HEK293 (cell line): ENCODE results near the gene VAPA.

Experiments used
- CTCF ChIA-PET: fragments of 350-600 bp; formaldehyde crosslinking; extraction: SDS; loops from one replicate; lab custom pipeline; 2021; ENCODE audit warnings: antibody characterized with exemption; lab: Yijun Ruan, JAX
- POLR2A ChIA-PET: fragments of 300-600 bp; formaldehyde crosslinking; extraction: SDS; loops from one replicate; lab custom pipeline; 2020; ENCODE audit warnings: antibody characterized with exemption, inconsistent platforms; lab: Yijun Ruan, JAX
- H3K27ac ChIP-seq: fragments of 200-500 bp; sonication (Bioruptor generic); 2 replicates; pipeline ENCODE4 v1.5.1; 2014; ENCODE audit warnings: low read depth, low read length, control low read depth, inconsistent platforms; ENCODE audit errors: extremely low read depth
- H3K36me3 ChIP-seq, 2 experiments: fragments of 200-500 bp in 1 of 2; sonication (Bioruptor generic) in 1 of 2; 1 replicate in 1 of 2; 2 replicates in 1 of 2; pipeline ENCODE4 v1.5.1; 2014 to 2017; ENCODE audit warnings: inconsistent platforms in 2 of 2, low read length in 2 of 2; ENCODE audit not compliant: control insufficient read depth in 2 of 2, insufficient read depth in 1 of 2
- H3K4me1 ChIP-seq: fragments of 200-500 bp; sonication (Bioruptor generic); 2 replicates; pipeline ENCODE4 v1.5.1; 2014; ENCODE audit warnings: mild to moderate bottlenecking, low read length, inconsistent platforms; ENCODE audit not compliant: control insufficient read depth, insufficient read depth
- H3K4me3 ChIP-seq: 2 replicates; pipeline ENCODE4 v1.5.1; 2011; ENCODE audit warnings: low read depth, mild to moderate bottlenecking, control low read depth, low read length, moderate library complexity
- H3K9me3 ChIP-seq: fragments of 200-500 bp; sonication (Bioruptor generic); 2 replicates; pipeline ENCODE4 v1.5.1; 2014; ENCODE audit warnings: low read depth, low read length, inconsistent platforms; ENCODE audit not compliant: control insufficient read depth, insufficient read depth
- FEZF1 ChIP-seq: fragments of 450-650 bp; formaldehyde crosslinking; IDR thresholded peaks from 2 replicates; pipeline ENCODE4 v1.5.1; 2016; ENCODE audit warnings: missing biosample characterization, missing genetic modification characterization
- GFI1B ChIP-seq: fragments of 450-650 bp; formaldehyde crosslinking; IDR thresholded peaks from 2 replicates; pipeline ENCODE4 v1.5.1; 2016; ENCODE audit warnings: missing biosample characterization, missing genetic modification characterization
- HOXC10 ChIP-seq: sonication (generic); formaldehyde crosslinking; IDR thresholded peaks from 2 replicates; pipeline ENCODE4 v1.8.1; 2023; ENCODE audit warnings: mild to moderate bottlenecking, missing genetic modification reagents
- HOXD13 ChIP-seq: sonication (generic); formaldehyde crosslinking; IDR thresholded peaks from 2 replicates; pipeline ENCODE4 v1.8.0; 2022; ENCODE audit warnings: missing genetic modification reagents, borderline replicate concordance
- KLF10 ChIP-seq: fragments of 450-650 bp; IDR thresholded peaks from 2 replicates; pipeline ENCODE4 v1.5.1; 2018; ENCODE audit warnings: missing biosample characterization, mild to moderate bottlenecking, missing genetic modification characterization
- MYNN ChIP-seq: fragments of 450-650 bp; formaldehyde crosslinking; IDR thresholded peaks from 2 replicates; pipeline ENCODE4 v1.5.1; 2016; ENCODE audit warnings: missing biosample characterization, missing genetic modification characterization, borderline replicate concordance
- REPIN1 ChIP-seq: fragments of 450-650 bp; formaldehyde crosslinking; IDR thresholded peaks from 2 replicates; pipeline ENCODE4 v1.5.1; 2017; ENCODE audit warnings: missing biosample characterization, missing genetic modification characterization, low read depth
- SALL2 ChIP-seq: fragments of 450-650 bp; formaldehyde crosslinking; IDR thresholded peaks from 2 replicates; pipeline ENCODE4 v1.5.0; 2017; ENCODE audit warnings: missing biosample characterization, mild to moderate bottlenecking, missing genetic modification characterization, borderline replicate concordance
- SP3 ChIP-seq: fragments of 450-650 bp; formaldehyde crosslinking; IDR thresholded peaks from 2 replicates; pipeline ENCODE4 v1.5.1; 2016; ENCODE audit warnings: missing biosample characterization, missing genetic modification characterization
- SP7 ChIP-seq: fragments of 450-650 bp; formaldehyde crosslinking; IDR thresholded peaks from 2 replicates; pipeline ENCODE4 v1.5.1; 2016; ENCODE audit warnings: missing biosample characterization, missing genetic modification characterization
- ZNF10 ChIP-seq: fragments of 450-650 bp; formaldehyde crosslinking; IDR thresholded peaks from 2 replicates; pipeline ENCODE4 v1.5.1; 2017; ENCODE audit warnings: missing biosample characterization, missing genetic modification characterization
- ZNF121 ChIP-seq: fragments of 450-650 bp; formaldehyde crosslinking; IDR thresholded peaks from 2 replicates; pipeline ENCODE4 v1.5.1; 2016; ENCODE audit warnings: missing biosample characterization, missing genetic modification characterization
- ZNF138 ChIP-seq: fragments of 450-650 bp; formaldehyde crosslinking; IDR thresholded peaks from 2 replicates; pipeline ENCODE4 v1.5.1; 2016; ENCODE audit warnings: missing biosample characterization, missing genetic modification characterization, borderline replicate concordance
- ZNF140 ChIP-seq: fragments of 450-650 bp; formaldehyde crosslinking; IDR thresholded peaks from 2 replicates; pipeline ENCODE4 v1.5.1; 2016; ENCODE audit warnings: missing biosample characterization, missing genetic modification characterization
- ZNF175 ChIP-seq: fragments of 450-650 bp; formaldehyde crosslinking; IDR thresholded peaks from 2 replicates; pipeline ENCODE4 v1.5.1; 2016; ENCODE audit warnings: missing biosample characterization, missing genetic modification characterization
- ZNF221 ChIP-seq: fragments of 450-650 bp; formaldehyde crosslinking; IDR thresholded peaks from 2 replicates; pipeline ENCODE4 v1.5.1; 2017; ENCODE audit warnings: missing biosample characterization, missing genetic modification characterization, borderline replicate concordance
- ZNF416 ChIP-seq: fragments of 450-650 bp; formaldehyde crosslinking; IDR thresholded peaks from 2 replicates; pipeline ENCODE4 v1.5.1; 2016; ENCODE audit warnings: missing biosample characterization, missing genetic modification characterization
- ZNF426 ChIP-seq: fragments of 450-650 bp; formaldehyde crosslinking; IDR thresholded peaks from 2 replicates; pipeline ENCODE4 v1.5.1; 2017; ENCODE audit warnings: missing biosample characterization, missing genetic modification characterization, mild to moderate bottlenecking, inconsistent platforms, moderate library complexity
- ZNF629 ChIP-seq: fragments of 450-650 bp; formaldehyde crosslinking; IDR thresholded peaks from 2 replicates; pipeline ENCODE4 v1.5.1; 2017; ENCODE audit warnings: missing biosample characterization, missing genetic modification characterization
- ZNF654 ChIP-seq: fragments of 450-650 bp; formaldehyde crosslinking; IDR thresholded peaks from 2 replicates; pipeline ENCODE4 v1.5.1; 2016; ENCODE audit warnings: low read depth, missing biosample characterization, missing genetic modification characterization
- ZNF658 ChIP-seq: fragments of 450-650 bp; formaldehyde crosslinking; IDR thresholded peaks from 2 replicates; pipeline ENCODE4; 2016; ENCODE audit warnings: missing biosample characterization, missing genetic modification characterization
- ZNF670 ChIP-seq: fragments of 450-650 bp; formaldehyde crosslinking; IDR thresholded peaks from 2 replicates; pipeline ENCODE4 v1.5.1; 2016; ENCODE audit warnings: missing biosample characterization, missing genetic modification characterization, low read depth
- ZNF677 ChIP-seq: fragments of 450-650 bp; IDR thresholded peaks from 2 replicates; pipeline ENCODE4 v1.5.0; 2018; ENCODE audit warnings: missing biosample characterization, mild to moderate bottlenecking, missing genetic modification characterization, moderate library complexity
- ZSCAN30 ChIP-seq: fragments of 450-650 bp; IDR thresholded peaks from 2 replicates; pipeline ENCODE4 v1.5.1; 2018; ENCODE audit warnings: missing biosample characterization, mild to moderate bottlenecking, missing genetic modification characterization, moderate library complexity
- TF ChIP-seq, protein P1 (sequence below): IDR thresholded peaks from 2 replicates; pipeline ENCODE4 v1.6.1; 2011; ENCODE audit warnings: mild to moderate bottlenecking, low read depth, low read length, borderline replicate concordance
- TF ChIP-seq, protein P2 (sequence below): fragments of 450-650 bp; formaldehyde crosslinking; IDR thresholded peaks from 2 replicates; pipeline ENCODE4 v1.5.1; 2016; ENCODE audit warnings: missing biosample characterization, missing genetic modification characterization
- TF ChIP-seq, protein P3 (sequence below): fragments of 450-650 bp; formaldehyde crosslinking; IDR thresholded peaks from 2 replicates; pipeline ENCODE4 v1.5.1; 2016; ENCODE audit warnings: missing biosample characterization, missing genetic modification characterization
- TF ChIP-seq, protein P4 (sequence below): fragments of 450-650 bp; formaldehyde crosslinking; IDR thresholded peaks from 2 replicates; pipeline ENCODE4 v1.5.1; 2016; ENCODE audit warnings: missing biosample characterization, missing genetic modification characterization, low read depth
- TF ChIP-seq, protein P5 (sequence below): fragments of 450-650 bp; formaldehyde crosslinking; IDR thresholded peaks from 2 replicates; pipeline ENCODE4 v1.5.1; 2017; ENCODE audit warnings: missing biosample characterization, missing genetic modification characterization

Gene VAPA

DNA sequence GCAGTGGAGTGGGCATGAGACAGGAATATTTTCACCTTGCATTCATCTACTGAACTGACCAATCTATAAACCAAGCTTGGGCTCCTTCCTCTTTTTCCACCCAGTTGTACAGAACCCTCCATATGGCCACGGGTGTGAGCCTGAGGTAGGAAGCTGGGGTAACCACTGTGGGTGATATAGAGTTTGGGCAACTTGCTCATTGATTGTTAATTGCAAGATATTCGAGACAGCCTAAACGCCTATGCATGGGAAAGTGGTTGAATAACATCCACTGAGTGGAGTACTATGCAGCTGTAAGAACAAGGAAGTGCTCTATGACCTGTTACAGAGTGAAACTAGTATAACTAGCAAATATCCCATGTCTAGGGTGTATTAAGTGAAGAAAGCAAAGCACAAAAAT lies 7.3 kb upstream of the VAPA start:
- POLR2A ChIA-PET: interaction anchor here (1.3 kb wide), 1 partner anchor 7 kb away, joined by 4 read pairs; the partner anchor contains the start of gene VAPA
- Histone ChIP-seq H3K4me1 (no peaks in the 10 kb centered on the region), H3K9me3 (no peaks in the 10 kb centered on the region), H3K27ac (no peak overlapping the region), H3K36me3 (no peaks in the 10 kb centered on the region), H3K4me3 (no peak overlapping the region)
- CTCF ChIA-PET: no interaction called here
- TF ChIP-seq ZSCAN30 (no peak), HOXC10 (no peak), ZNF175 (no peak), SALL2 (no peak), ZNF658 (tag by site-specific recombination) (no peak), ZNF221 (tag by site-specific recombination) (no peak), REPIN1 (tag by site-specific recombination) (no peak), ZNF10 (tag by site-specific recombination) (no peak), MYNN (no peak), ZNF654 (tag by site-specific recombination) (no peak), ZNF140 (no peak), ZNF416 (tag by site-specific recombination) (no peak), SP3 (no peak), ZNF670 (tag by site-specific recombination) (no peak), SP7 (no peak)
- TF ChIP-seq, protein P1, sequence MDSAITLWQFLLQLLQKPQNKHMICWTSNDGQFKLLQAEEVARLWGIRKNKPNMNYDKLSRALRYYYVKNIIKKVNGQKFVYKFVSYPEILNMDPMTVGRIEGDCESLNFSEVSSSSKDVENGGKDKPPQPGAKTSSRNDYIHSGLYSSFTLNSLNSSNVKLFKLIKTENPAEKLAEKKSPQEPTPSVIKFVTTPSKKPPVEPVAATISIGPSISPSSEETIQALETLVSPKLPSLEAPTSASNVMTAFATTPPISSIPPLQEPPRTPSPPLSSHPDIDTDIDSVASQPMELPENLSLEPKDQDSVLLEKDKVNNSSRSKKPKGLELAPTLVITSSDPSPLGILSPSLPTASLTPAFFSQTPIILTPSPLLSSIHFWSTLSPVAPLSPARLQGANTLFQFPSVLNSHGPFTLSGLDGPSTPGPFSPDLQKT: no peak
- TF ChIP-seq, protein P2, sequence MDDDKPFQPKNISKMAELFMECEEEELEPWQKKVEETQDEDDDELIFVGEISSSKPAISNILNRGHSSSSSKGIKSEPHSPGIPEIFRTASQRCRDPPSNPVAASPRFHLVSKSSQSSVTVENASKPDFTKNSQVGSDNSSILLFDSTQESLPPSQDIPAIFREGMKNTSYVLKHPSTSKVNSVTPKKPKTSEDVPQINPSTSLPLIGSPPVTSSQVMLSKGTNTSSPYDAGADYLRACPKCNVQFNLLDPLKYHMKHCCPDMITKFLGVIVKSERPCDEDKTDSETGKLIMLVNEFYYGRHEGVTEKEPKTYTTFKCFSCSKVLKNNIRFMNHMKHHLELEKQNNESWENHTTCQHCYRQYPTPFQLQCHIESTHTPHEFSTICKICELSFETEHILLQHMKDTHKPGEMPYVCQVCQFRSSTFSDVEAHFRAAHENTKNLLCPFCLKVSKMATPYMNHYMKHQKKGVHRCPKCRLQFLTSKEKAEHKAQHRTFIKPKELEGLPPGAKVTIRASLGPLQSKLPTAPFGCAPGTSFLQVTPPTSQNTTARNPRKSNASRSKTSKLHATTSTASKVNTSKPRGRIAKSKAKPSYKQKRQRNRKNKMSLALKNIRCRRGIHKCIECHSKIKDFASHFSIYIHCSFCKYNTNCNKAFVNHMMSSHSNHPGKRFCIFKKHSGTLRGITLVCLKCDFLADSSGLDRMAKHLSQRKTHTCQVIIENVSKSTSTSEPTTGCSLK (tag by site-specific recombination): no peak
- TF ChIP-seq, all 188 proteins: peak for 0

DNA sequence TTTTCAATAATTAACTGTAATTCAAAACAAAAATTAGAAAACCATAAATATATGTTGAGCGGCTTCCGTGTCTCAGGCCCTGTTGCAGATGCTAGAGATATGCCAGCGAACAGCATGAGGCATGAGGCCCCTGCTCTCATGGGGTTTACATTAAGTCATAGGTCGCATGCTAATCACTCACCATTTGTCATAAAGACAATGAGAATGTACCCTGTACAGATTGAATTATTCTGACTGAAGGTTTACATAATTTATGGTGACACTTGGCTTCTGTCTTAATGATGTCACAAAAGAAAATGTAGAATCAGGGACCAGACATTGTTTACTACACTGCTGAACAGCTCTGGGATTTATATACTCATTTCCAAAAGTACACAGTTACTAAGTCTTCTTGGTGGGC lies 5.9 kb upstream of the VAPA start:
- Histone ChIP-seq H3K27ac (no peak overlapping the region), H3K4me3 (no peak overlapping the region)
- TF ChIP-seq ZNF677 (no peak), KLF10 (tag by site-specific recombination) (no peak), HOXD13 (CRISPR knock-in tag) (no peak), GFI1B (tag by site-specific recombination) (0 out of 2 replicates have a peak, but pooled peaks have one; percentile 50), ZNF629 (tag by site-specific recombination) (peak; percentile 69), ZNF138 (no peak), ZNF426 (no peak), ZNF175 (no peak), ZNF121 (tag by site-specific recombination) (no peak), FEZF1 (tag by site-specific recombination) (no peak)
- TF ChIP-seq, protein P3, sequence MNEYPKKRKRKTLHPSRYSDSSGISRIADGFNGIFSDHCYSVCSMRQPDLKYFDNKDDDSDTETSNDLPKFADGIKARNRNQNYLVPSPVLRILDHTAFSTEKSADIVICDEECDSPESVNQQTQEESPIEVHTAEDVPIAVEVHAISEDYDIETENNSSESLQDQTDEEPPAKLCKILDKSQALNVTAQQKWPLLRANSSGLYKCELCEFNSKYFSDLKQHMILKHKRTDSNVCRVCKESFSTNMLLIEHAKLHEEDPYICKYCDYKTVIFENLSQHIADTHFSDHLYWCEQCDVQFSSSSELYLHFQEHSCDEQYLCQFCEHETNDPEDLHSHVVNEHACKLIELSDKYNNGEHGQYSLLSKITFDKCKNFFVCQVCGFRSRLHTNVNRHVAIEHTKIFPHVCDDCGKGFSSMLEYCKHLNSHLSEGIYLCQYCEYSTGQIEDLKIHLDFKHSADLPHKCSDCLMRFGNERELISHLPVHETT (tag by site-specific recombination): peak; percentile 30; the same call in 1 of the 2 replicates
- TF ChIP-seq, protein P4, sequence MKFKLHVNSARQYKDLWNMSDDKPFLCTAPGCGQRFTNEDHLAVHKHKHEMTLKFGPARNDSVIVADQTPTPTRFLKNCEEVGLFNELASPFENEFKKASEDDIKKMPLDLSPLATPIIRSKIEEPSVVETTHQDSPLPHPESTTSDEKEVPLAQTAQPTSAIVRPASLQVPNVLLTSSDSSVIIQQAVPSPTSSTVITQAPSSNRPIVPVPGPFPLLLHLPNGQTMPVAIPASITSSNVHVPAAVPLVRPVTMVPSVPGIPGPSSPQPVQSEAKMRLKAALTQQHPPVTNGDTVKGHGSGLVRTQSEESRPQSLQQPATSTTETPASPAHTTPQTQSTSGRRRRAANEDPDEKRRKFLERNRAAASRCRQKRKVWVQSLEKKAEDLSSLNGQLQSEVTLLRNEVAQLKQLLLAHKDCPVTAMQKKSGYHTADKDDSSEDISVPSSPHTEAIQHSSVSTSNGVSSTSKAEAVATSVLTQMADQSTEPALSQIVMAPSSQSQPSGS (tag by site-specific recombination): 0 out of 2 replicates have a peak, but pooled peaks have one; percentile 31
- TF ChIP-seq, protein P5, sequence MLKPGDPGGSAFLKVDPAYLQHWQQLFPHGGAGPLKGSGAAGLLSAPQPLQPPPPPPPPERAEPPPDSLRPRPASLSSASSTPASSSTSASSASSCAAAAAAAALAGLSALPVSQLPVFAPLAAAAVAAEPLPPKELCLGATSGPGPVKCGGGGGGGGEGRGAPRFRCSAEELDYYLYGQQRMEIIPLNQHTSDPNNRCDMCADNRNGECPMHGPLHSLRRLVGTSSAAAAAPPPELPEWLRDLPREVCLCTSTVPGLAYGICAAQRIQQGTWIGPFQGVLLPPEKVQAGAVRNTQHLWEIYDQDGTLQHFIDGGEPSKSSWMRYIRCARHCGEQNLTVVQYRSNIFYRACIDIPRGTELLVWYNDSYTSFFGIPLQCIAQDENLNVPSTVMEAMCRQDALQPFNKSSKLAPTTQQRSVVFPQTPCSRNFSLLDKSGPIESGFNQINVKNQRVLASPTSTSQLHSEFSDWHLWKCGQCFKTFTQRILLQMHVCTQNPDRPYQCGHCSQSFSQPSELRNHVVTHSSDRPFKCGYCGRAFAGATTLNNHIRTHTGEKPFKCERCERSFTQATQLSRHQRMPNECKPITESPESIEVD: peak; percentile 55

More for the DNA sequence above, 5.9 kb upstream of the VAPA start:
- Histone ChIP-seq H3K36me3 (no peaks in the 10 kb centered on the region), H3K9me3 (no peaks in the 10 kb centered on the region), H3K4me1 (no peaks in the 10 kb centered on the region)
- ChIA-PET CTCF (interaction anchor here (0.8 kb wide), 1 partner anchor 9 kb away, joined by 3 read pairs; no protein-coding TSS in a partner anchor), POLR2A (no interaction called here)
